ENCODE measurements around the gene ODAPH.
"Not testable (repeated sequence)": the region's sequence is repeated elsewhere in the genome, so short reads cannot be mapped to it uniquely, and the experiment has no call there.

Gene ODAPH, protein sequence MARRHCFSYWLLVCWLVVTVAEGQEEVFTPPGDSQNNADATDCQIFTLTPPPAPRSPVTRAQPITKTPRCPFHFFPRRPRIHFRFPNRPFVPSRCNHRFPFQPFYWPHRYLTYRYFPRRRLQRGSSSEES

DNA sequence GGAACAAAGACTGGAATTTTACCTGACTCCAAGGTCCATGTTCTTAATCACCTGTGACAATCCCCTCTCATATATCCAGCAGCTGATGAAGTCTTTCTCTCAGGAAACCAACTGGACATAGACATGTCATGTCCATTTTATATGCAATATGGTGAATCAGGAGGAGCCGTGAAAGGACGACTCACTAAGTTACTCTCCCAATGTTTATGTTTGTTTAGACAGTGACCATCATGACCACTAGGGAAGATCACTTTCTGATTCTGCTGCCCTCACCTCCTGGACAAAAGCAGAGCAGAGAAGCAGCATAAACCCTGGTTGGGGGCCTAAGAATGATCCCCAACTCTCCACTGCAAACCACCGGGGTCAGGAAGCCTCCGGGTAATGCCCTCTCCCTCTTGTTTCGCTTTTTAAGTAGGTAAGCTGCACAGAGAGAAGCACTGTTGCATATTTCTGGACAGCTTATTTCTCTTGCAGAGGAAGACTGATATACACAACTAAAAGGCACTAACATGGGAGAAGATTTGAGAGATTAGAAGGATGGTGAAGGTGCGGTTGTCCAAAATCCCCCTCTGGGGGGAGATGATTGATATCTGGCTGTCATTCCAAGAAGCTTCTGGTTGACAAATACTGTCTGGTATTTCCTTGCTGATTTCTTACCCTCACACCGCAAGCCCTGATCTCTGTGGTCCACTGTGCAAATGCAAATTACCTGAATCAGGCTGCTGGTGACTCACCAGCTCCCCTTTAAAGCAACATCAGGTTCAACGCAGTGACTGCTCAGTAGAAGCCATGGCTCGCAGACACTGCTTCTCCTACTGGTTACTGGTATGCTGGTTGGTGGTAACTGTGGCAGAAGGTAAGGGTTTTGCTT is at the start of gene ODAPH:
TSS of gene ODAPH (plus strand) at position 773 of the 871 bp plus-strand sequence. CDS start at position 790, 17 bp downstream.
- Histone ChIP-seq H3K27ac (ENCODE audit: low read depth, low read length) (no peak within 1 kb of the TSS), H3K4me1 (ENCODE audit: control insufficient read depth, insufficient read depth, low read length) (no peaks in the 10 kb centered on the region), H3K9ac (ENCODE audit: low read length) (no peak within 1 kb of the TSS), H3K4me3 (ENCODE audit: low read length) (no peak within 1 kb of the TSS), H3K27me3 (ENCODE audit: control insufficient read depth, insufficient read depth, low read length) (no peaks in the 10 kb centered on the region), H3K36me3 (ENCODE audit: control insufficient read depth, insufficient read depth, low read length) (no peaks in the 10 kb centered on the region)

DNA sequence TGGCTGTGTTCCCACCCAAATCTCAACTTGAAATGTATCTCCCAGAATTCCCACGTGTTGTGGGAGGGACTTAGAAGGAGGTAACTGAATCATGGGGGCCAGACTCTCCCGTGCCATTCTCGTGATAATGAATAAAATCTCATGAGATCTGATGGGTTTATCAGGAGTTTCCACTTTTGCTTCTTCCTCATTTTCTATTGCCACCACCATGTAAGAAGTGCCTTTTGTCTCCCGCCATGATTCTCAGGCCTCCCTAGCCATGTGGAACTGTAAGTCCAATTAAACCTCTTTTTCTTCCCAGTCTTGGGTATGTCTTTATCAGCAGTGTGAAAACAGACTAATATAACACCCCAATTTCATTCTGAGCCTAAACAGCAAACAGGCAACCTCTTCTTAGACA is 46.3 kb upstream of the ODAPH start:
- not testable (repeated sequence) for H3K27me3 ChIP-seq (ENCODE audit: control insufficient read depth, insufficient read depth, low read length); H3K4me3 ChIP-seq (ENCODE audit: low read length); H3K4me1 ChIP-seq (ENCODE audit: control insufficient read depth, insufficient read depth, low read length); H3K9ac ChIP-seq (ENCODE audit: low read length); H3K36me3 ChIP-seq (ENCODE audit: control insufficient read depth, insufficient read depth, low read length); H3K27ac ChIP-seq (ENCODE audit: low read depth, low read length)

DNA sequence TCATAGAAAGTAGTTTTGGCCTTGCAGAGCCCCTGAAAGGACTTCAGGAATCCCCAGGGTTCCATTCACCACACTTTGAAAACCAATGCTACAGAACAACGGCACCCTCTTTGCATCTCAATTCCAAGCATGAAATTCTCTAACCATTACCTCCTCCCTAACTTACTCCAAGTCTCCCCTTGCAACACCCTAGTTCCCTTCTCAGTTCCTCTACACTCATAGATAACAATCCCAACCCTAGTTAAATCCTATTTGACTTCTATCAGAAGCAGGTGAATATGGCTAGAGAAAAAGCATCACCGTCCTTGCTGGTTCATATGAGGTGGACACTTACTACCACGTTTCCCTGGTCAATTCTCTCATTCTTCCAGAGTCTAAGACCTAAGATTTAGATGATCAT is 44.0 kb upstream of the ODAPH start:
- H3K4me1 ChIP-seq (ENCODE audit: control insufficient read depth, insufficient read depth, low read length) = peaks cover 4% of the 10 kb centered on the region
- no peaks in the 10 kb centered on the region for H3K27me3 ChIP-seq (ENCODE audit: control insufficient read depth, insufficient read depth, low read length)
- H3K4me3 ChIP-seq (ENCODE audit: low read length) = peak overlapping the region; percentile 34
- no peak overlapping the region for H3K27ac ChIP-seq (ENCODE audit: low read depth, low read length)
- no peak overlapping the region for H3K9ac ChIP-seq (ENCODE audit: low read length)
- H3K36me3 ChIP-seq (ENCODE audit: control insufficient read depth, insufficient read depth, low read length) = no peaks in the 10 kb centered on the region

DNA sequence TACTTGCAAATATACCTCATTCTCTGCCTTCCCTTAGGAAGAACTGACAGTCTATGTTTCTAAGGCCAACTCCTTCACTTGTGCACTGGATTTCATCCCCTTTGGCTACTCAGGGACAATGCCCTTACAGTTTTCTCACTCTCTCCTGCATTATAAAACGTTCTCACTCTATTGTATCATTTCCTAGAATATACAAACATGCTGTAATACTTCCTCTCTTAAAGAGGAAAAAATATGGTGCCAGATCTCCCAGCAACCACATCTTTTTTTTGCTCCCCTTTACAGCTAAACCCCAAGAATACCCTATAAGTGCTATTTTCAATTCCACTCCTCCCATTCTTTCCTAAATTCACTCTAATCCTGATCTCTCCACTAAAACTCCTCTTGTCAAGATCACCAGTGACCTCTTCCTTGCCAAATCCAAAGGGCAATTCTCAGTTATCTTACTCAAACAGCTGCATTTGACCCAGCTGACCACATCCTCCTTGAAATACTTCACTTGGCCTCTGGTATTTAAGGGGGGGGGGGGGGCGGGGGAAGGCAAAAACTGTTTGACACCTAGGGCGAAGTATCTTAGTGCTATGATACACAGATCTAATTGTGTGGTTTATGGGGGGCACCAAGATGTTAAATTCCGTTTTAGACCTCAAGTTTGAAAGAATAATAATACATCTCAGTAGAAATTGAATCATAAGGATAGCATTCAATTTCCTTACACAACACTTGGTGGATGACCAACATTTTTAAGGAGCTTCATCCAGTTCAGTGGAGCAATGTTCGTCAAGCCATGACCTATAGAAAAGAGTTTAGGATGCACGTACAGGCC is 43.3 kb upstream of the ODAPH start:
- Histone ChIP-seq H3K36me3 (ENCODE audit: control insufficient read depth, insufficient read depth, low read length) (no peaks in the 10 kb centered on the region), H3K27ac (ENCODE audit: low read depth, low read length) (peak overlapping the region; percentile 40), H3K4me3 (ENCODE audit: low read length) (peak overlapping the region; percentile 93), H3K9ac (ENCODE audit: low read length) (no peak overlapping the region), H3K4me1 (ENCODE audit: control insufficient read depth, insufficient read depth, low read length) (peaks cover 4% of the 10 kb centered on the region), H3K27me3 (ENCODE audit: control insufficient read depth, insufficient read depth, low read length) (no peaks in the 10 kb centered on the region)

DNA sequence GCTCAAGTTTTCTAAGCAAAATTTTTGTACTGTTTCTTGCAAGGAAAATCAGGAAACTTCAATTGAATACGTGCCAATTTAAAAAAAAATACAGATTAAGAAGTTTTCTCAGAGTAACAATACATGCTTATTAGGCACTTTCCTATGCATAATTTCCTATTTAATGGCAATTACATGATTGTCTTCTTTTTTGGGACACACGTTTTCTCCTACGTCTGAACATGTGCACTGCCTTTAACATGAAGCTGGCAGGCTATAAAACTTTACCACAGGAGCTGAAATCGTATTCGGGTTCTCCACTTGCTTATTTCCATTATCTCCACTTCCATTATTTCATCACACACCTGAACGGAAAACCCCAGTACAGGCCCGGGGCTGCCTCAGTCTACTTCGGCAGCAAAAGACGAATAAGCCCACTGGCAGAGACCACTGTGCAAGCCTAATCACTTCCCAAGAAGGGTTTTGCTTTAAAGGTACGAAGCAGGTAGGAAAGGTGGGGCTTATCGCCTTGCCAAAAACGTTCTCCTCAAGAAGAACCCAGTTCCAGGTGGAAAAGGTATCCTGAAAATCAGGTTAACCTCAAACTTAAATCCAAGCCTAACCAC is 42.2 kb upstream of the ODAPH start:
- peak overlapping the region; percentile 74 for H3K9ac ChIP-seq (ENCODE audit: low read length)
- H3K4me3 ChIP-seq (ENCODE audit: low read length) = peak overlapping the region; percentile 93
- peak overlapping the region; percentile 96 for H3K27ac ChIP-seq (ENCODE audit: low read depth, low read length)
- H3K27me3 ChIP-seq (ENCODE audit: control insufficient read depth, insufficient read depth, low read length) = no peaks in the 10 kb centered on the region
- H3K4me1 ChIP-seq (ENCODE audit: control insufficient read depth, insufficient read depth, low read length) = peaks cover 4% of the 10 kb centered on the region
- H3K36me3 ChIP-seq (ENCODE audit: control insufficient read depth, insufficient read depth, low read length) = peaks cover 3% of the 10 kb centered on the region

DNA sequence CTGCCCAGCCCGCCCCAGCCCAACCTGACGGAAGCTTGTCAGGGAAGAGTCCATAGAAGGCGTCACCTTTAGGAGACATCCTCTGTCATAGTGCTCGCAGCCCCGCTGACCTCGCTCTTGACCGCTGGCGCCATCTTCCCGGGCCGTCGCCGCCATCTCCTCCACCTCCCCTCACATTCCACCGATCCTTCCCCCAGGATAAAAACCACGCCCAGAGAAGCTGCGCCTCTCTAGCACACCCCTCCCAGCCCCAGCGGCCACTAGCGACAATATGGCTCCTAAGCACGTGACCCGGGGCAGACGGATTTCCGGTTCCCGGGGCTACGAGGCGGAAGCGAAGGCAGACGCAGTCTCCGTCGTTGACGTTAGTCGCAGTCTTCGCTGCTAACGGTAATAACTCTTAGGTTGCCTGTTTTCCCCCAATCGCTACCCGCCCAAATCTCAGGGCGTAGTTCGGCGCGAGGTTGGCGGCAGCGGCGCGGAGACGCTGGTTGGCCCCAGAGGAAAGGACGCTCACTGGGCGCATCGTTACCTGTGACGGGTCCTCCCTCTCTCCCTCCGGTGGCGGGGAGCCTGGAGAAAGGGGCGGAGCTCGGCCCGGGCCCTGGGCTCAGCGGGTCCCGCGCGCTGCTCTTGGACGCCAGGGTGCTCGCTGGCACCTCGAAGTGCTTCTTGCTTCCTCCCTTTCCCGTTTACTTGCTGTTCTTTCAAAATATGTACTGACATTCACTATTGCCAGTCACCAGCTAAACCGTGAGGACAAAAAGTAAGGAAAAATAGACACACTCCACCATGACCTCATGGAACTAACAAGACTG is 41.5 kb upstream of the ODAPH start, which contains the start of the genes RCHY1 and THAP6:
TSS of gene RCHY1 (minus strand) at position 273 of the 818 bp plus-strand sequence. CDS start at position 156, 117 bp downstream.
TSS of gene THAP6 (plus strand) at position 343 of the 818 bp plus-strand sequence. CDS start 980 bp downstream, outside the sequence.
- peak within 1 kb of the TSS; percentile 96 for H3K27ac ChIP-seq (ENCODE audit: low read depth, low read length)
- H3K4me3 ChIP-seq (ENCODE audit: low read length) = peak within 1 kb of the TSS; percentile 93
- peaks cover 4% of the 10 kb centered on the region for H3K4me1 ChIP-seq (ENCODE audit: control insufficient read depth, insufficient read depth, low read length)
- H3K9ac ChIP-seq (ENCODE audit: low read length) = peak within 1 kb of the TSS; percentile 74
- H3K36me3 ChIP-seq (ENCODE audit: control insufficient read depth, insufficient read depth, low read length) = peaks cover 7% of the 10 kb centered on the region
- no peaks in the 10 kb centered on the region for H3K27me3 ChIP-seq (ENCODE audit: control insufficient read depth, insufficient read depth, low read length)

DNA sequence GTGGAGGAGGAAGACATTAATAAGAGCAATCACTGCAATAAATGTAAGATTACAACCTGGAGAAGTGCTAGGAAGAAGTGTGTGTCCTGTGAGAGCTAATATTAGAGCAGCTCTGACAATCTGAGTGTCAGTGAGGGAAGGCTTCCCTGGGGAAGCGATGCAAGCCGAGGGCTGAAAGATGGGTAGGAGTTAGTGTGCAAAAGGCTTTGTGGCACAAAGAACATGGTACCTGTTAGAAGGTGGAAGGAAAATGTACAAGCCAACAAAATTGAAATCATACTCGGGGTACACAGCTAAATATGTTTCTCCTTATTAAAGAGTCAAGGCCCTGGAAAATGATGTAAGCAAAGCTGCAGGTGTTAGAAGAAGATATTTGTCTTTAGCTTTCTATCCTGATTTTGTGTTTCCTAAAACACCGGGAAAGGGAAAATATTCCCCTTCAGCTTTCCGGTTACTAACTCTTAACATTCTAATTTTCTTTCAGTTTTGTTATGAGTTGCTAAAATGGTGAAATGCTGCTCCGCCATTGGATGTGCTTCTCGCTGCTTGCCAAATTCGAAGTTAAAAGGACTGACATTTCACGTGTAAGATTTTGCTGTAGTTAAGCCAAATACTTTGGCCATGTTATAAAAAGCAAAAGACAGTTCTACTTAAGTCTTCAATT is 40.8 kb upstream of the ODAPH start:
- Histone ChIP-seq H3K4me3 (ENCODE audit: low read length) (peak overlapping the region; percentile 93), H3K27ac (ENCODE audit: low read depth, low read length) (peak overlapping the region; percentile 96), H3K4me1 (ENCODE audit: control insufficient read depth, insufficient read depth, low read length) (peaks cover 4% of the 10 kb centered on the region), H3K36me3 (ENCODE audit: control insufficient read depth, insufficient read depth, low read length) (peaks cover 7% of the 10 kb centered on the region), H3K27me3 (ENCODE audit: control insufficient read depth, insufficient read depth, low read length) (no peaks in the 10 kb centered on the region), H3K9ac (ENCODE audit: low read length) (peak overlapping the region; percentile 54)

DNA sequence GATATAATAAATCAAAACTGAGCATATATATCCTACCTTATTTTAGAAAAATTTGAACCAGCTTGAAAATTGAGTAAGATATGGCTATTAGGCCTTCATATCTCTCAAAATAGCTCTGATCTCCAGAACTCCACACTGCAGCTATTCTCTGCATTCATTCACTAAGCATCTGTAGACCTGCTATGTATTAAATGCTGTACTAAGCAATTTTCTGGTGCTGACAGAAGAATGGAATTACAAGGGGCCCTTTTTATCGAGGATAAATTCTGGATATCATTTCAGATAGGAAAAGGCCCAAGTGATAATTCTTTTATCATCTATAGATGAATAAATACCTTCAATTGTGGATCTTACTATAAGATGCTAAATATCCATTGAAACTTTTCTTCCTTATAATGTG is 39.7 kb upstream of the ODAPH start:
- no peak overlapping the region for H3K9ac ChIP-seq (ENCODE audit: low read length)
- H3K4me3 ChIP-seq (ENCODE audit: low read length) = no peak overlapping the region
- H3K4me1 ChIP-seq (ENCODE audit: control insufficient read depth, insufficient read depth, low read length) = peaks cover 4% of the 10 kb centered on the region
- H3K27ac ChIP-seq (ENCODE audit: low read depth, low read length) = no peak overlapping the region
- peaks cover 7% of the 10 kb centered on the region for H3K36me3 ChIP-seq (ENCODE audit: control insufficient read depth, insufficient read depth, low read length)
- no peaks in the 10 kb centered on the region for H3K27me3 ChIP-seq (ENCODE audit: control insufficient read depth, insufficient read depth, low read length)

DNA sequence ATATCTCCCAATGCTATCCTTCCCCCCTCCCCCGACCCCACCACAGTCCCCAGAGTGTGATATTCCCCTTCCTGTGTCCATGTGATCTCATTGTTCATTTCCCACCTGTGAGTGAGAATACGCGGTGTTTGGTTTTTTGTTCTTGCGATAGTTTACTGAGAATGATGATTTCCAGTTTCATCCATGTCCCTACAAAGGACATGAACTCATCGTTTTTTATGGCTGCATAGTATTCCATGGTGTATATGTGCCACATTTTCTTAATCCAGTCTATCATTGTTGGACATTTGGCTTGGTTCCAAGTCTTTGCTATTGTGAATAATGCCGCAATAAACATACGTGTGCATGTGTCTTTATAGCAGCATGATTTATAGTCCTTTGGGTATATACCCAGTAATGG is 36.4 kb upstream of the ODAPH start:
- not testable (repeated sequence) for H3K4me1 ChIP-seq (ENCODE audit: control insufficient read depth, insufficient read depth, low read length)
- H3K36me3 ChIP-seq (ENCODE audit: control insufficient read depth, insufficient read depth, low read length) = peaks cover 10% of the 10 kb centered on the region

DNA sequence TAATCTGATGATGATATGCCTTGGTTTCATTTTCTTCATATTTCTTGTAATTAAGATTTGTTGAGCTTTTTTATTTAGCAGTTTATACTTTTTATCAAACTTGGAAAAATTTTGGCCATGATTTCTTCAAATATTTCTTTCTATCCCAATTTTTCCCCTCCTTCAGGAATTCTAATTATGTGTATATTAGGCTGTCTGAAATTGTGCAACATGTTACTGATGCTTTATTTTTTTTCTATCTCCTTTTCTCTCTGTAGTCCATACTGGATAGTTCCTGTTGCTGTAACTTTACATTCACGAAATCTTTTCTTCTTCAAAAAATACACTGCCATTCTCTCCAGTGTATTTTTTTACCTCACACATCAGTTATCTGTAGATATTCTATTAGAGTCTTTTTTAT is 30.8 kb upstream of the ODAPH start:
- H3K36me3 ChIP-seq (ENCODE audit: control insufficient read depth, insufficient read depth, low read length) = peaks cover 19% of the 10 kb centered on the region
- H3K27ac ChIP-seq (ENCODE audit: low read depth, low read length) = no peak overlapping the region
- no peak overlapping the region for H3K9ac ChIP-seq (ENCODE audit: low read length)
- no peaks in the 10 kb centered on the region for H3K4me1 ChIP-seq (ENCODE audit: control insufficient read depth, insufficient read depth, low read length)
- H3K27me3 ChIP-seq (ENCODE audit: control insufficient read depth, insufficient read depth, low read length) = no peaks in the 10 kb centered on the region
- H3K4me3 ChIP-seq (ENCODE audit: low read length) = no peak overlapping the region

More for the DNA sequence above, 36.4 kb upstream of the ODAPH start:
- not testable (repeated sequence) for H3K4me3 ChIP-seq (ENCODE audit: low read length); H3K9ac ChIP-seq (ENCODE audit: low read length); H3K27me3 ChIP-seq (ENCODE audit: control insufficient read depth, insufficient read depth, low read length); H3K27ac ChIP-seq (ENCODE audit: low read depth, low read length)

DNA sequence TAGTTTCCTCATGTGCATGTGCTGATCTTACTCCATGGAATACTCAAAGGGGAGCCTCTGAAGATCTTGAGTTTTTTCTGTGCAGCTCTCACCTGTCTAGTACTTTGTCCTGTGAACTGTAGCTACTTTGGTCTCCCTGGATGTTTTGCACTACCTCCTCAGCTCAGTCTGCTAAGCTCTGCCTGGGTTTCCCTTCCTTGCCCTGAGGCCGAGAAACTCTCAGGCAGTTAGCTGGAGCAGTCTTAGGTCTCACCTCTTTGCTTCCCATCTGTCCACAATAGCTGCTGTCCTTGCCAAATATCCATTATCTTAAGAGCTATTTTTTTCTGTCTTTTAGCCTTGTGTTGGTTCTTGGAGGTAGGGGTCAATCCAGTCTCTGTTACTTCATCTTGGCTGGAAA is 30.0 kb upstream of the ODAPH start:
- H3K4me3 ChIP-seq (ENCODE audit: low read length) = no peak overlapping the region
- no peak overlapping the region for H3K9ac ChIP-seq (ENCODE audit: low read length)
- H3K4me1 ChIP-seq (ENCODE audit: control insufficient read depth, insufficient read depth, low read length) = no peaks in the 10 kb centered on the region
- H3K27me3 ChIP-seq (ENCODE audit: control insufficient read depth, insufficient read depth, low read length) = no peaks in the 10 kb centered on the region
- H3K27ac ChIP-seq (ENCODE audit: low read depth, low read length) = no peak overlapping the region
- H3K36me3 ChIP-seq (ENCODE audit: control insufficient read depth, insufficient read depth, low read length) = peaks cover 26% of the 10 kb centered on the region

Data from rectal smooth muscle tissue (tissue), 1 donor.